Stimulated activated CD8-positive, alpha-beta memory T cell treated with anti-CD3 and anti-CD28 coated beads, Interleukin-15, amount 100 ng/mL, for 1 hour (primary cell): ENCODE data around the gene IGLL5.
"Not testable (repeated sequence)": the region's sequence is repeated elsewhere in the genome, so short reads cannot be mapped to it uniquely, and the experiment has no call there.

ENCODE experiments used
- DNase-seq: peaks from one replicate; pipeline ENCODE4 v3.0.0-alpha.2; 2020; ENCODE audit warnings: low read depth

The IGLL5 gene

GRCh38 chr22:22914726-22915669, 27.4 kb downstream of the IGLL5 start:
- no peak for DNase-seq

GRCh38 chr22:22915670-22916035, 28.0 kb downstream of the IGLL5 start:
- no peak for DNase-seq

GRCh38 chr22:22916215-22916951, 28.8 kb downstream of the IGLL5 start:
- no peak for DNase-seq

- DNase-seq = no peak
These were observed 29.3 kb downstream of the IGLL5 start for GRCh38 chr22:22916952-22917290.

- no peak for DNase-seq
These were observed 29.8 kb downstream of the IGLL5 start for GRCh38 chr22:22917377-22917776.

GRCh38 chr22:22918297-22918965, 30.8 kb downstream of the IGLL5 start:
- DNase-seq = no peak

- no peak for DNase-seq
These were observed 31.4 kb downstream of the IGLL5 start for GRCh38 chr22:22919041-22919440.

GRCh38 chr22:22920104-22920654, 32.6 kb downstream of the IGLL5 start:
- DNase-seq = no peak

GRCh38 chr22:22920910-22921550, 33.4 kb downstream of the IGLL5 start:
- DNase-seq = no peak

- no peak for DNase-seq
These were observed 34.0 kb downstream of the IGLL5 start for GRCh38 chr22:22921575-22921974.

GRCh38 chr22:22922092-22922953, 34.7 kb downstream of the IGLL5 start:
- DNase-seq = not testable (repeated sequence)

GRCh38 chr22:22922954-22923319, 35.3 kb downstream of the IGLL5 start:
- DNase-seq = no peak

- DNase-seq = no peak
These were observed 35.8 kb downstream of the IGLL5 start for GRCh38 chr22:22923379-22923778.

GRCh38 chr22:22923930-22924329, 36.3 kb downstream of the IGLL5 start:
- no peak for DNase-seq

GRCh38 chr22:22924369-22925145, 36.9 kb downstream of the IGLL5 start:
- DNase-seq = no peak

GRCh38 chr22:22925146-22925804, 37.7 kb downstream of the IGLL5 start:
- DNase-seq = no peak

GRCh38 chr22:22925805-22926369, 38.3 kb downstream of the IGLL5 start:
- no peak for DNase-seq

- DNase-seq = no peak
These were observed 39.0 kb downstream of the IGLL5 start for GRCh38 chr22:22926370-22927195.
